HEK293 (cell line): Measurements from ENCODE around the gene ANKRD40.

Experiments used
- CTCF ChIA-PET: fragments of 350-600 bp; formaldehyde crosslinking; extraction: SDS; loops from one replicate; lab custom pipeline; 2021; ENCODE audit warnings: antibody characterized with exemption; lab: Yijun Ruan, JAX
- POLR2A ChIA-PET: fragments of 300-600 bp; formaldehyde crosslinking; extraction: SDS; loops from one replicate; lab custom pipeline; 2020; ENCODE audit warnings: antibody characterized with exemption, inconsistent platforms; lab: Yijun Ruan, JAX
- H3K27ac ChIP-seq: fragments of 200-500 bp; sonication (Bioruptor generic); 2 replicates; pipeline ENCODE4 v1.5.1; 2014; ENCODE audit warnings: low read depth, low read length, control low read depth, inconsistent platforms; ENCODE audit errors: extremely low read depth
- H3K36me3 ChIP-seq, 2 experiments: fragments of 200-500 bp in 1 of 2; sonication (Bioruptor generic) in 1 of 2; 1 replicate in 1 of 2; 2 replicates in 1 of 2; pipeline ENCODE4 v1.5.1; 2014 to 2017; ENCODE audit warnings: inconsistent platforms in 2 of 2, low read length in 2 of 2; ENCODE audit not compliant: control insufficient read depth in 2 of 2, insufficient read depth in 1 of 2
- H3K4me1 ChIP-seq: fragments of 200-500 bp; sonication (Bioruptor generic); 2 replicates; pipeline ENCODE4 v1.5.1; 2014; ENCODE audit warnings: mild to moderate bottlenecking, low read length, inconsistent platforms; ENCODE audit not compliant: control insufficient read depth, insufficient read depth
- H3K4me3 ChIP-seq: 2 replicates; pipeline ENCODE4 v1.5.1; 2011; ENCODE audit warnings: low read depth, mild to moderate bottlenecking, control low read depth, low read length, moderate library complexity
- H3K9me3 ChIP-seq: fragments of 200-500 bp; sonication (Bioruptor generic); 2 replicates; pipeline ENCODE4 v1.5.1; 2014; ENCODE audit warnings: low read depth, low read length, inconsistent platforms; ENCODE audit not compliant: control insufficient read depth, insufficient read depth
- BCL11B ChIP-seq: fragments of 450-650 bp; formaldehyde crosslinking; IDR thresholded peaks from 2 replicates; pipeline ENCODE4 v1.5.1; 2016; ENCODE audit warnings: low read depth, missing biosample characterization, missing genetic modification characterization
- ZBTB6 ChIP-seq: fragments of 450-650 bp; formaldehyde crosslinking; IDR thresholded peaks from 2 replicates; pipeline ENCODE4 v1.5.1; 2017; ENCODE audit warnings: missing biosample characterization, missing genetic modification characterization
- ZBTB8A ChIP-seq: fragments of 450-650 bp; formaldehyde crosslinking; IDR thresholded peaks from 2 replicates; pipeline ENCODE4 v1.5.1; 2016; ENCODE audit warnings: missing biosample characterization, missing genetic modification characterization
- ZNF18 ChIP-seq: fragments of 450-650 bp; formaldehyde crosslinking; IDR thresholded peaks from 2 replicates; pipeline ENCODE4 v1.5.1; 2016; ENCODE audit warnings: missing biosample characterization, missing genetic modification characterization
- ZNF211 ChIP-seq: fragments of 450-650 bp; formaldehyde crosslinking; IDR thresholded peaks from 2 replicates; pipeline ENCODE4 v1.5.1; 2016; ENCODE audit warnings: low read depth, missing biosample characterization, missing genetic modification characterization
- ZNF221 ChIP-seq: fragments of 450-650 bp; formaldehyde crosslinking; IDR thresholded peaks from 2 replicates; pipeline ENCODE4 v1.5.1; 2017; ENCODE audit warnings: missing biosample characterization, missing genetic modification characterization, borderline replicate concordance
- ZNF280D ChIP-seq: fragments of 450-650 bp; formaldehyde crosslinking; IDR thresholded peaks from 2 replicates; pipeline ENCODE4 v1.5.1; 2016; ENCODE audit warnings: missing biosample characterization, missing genetic modification characterization
- ZNF292 ChIP-seq: fragments of 450-650 bp; formaldehyde crosslinking; IDR thresholded peaks from 2 replicates; pipeline ENCODE4 v1.5.1; 2016; ENCODE audit warnings: low read depth, missing biosample characterization, missing genetic modification characterization, borderline replicate concordance
- ZNF354C ChIP-seq: fragments of 450-650 bp; formaldehyde crosslinking; IDR thresholded peaks from 2 replicates; pipeline ENCODE4 v1.5.1; 2016; ENCODE audit warnings: missing biosample characterization, missing genetic modification characterization, low read depth, borderline replicate concordance
- ZNF544 ChIP-seq: fragments of 450-650 bp; formaldehyde crosslinking; IDR thresholded peaks from 2 replicates; pipeline ENCODE4 v1.5.0; 2017; ENCODE audit warnings: missing biosample characterization, missing genetic modification characterization
- ZNF600 ChIP-seq: fragments of 450-650 bp; formaldehyde crosslinking; IDR thresholded peaks from 2 replicates; pipeline ENCODE4 v1.5.1; 2016; ENCODE audit warnings: missing biosample characterization, missing genetic modification characterization
- ZNF654 ChIP-seq: fragments of 450-650 bp; formaldehyde crosslinking; IDR thresholded peaks from 2 replicates; pipeline ENCODE4 v1.5.1; 2016; ENCODE audit warnings: low read depth, missing biosample characterization, missing genetic modification characterization
- ZNF830 ChIP-seq: fragments of 450-650 bp; IDR thresholded peaks from 2 replicates; pipeline ENCODE4 v1.5.0; 2018; ENCODE audit warnings: missing biosample characterization, missing genetic modification characterization, low read depth, mild to moderate bottlenecking, moderate library complexity
- TF ChIP-seq, protein P1 (sequence below): fragments of 450-650 bp; formaldehyde crosslinking; IDR thresholded peaks from 2 replicates; pipeline ENCODE4 v1.5.1; 2016; ENCODE audit warnings: missing biosample characterization, missing genetic modification characterization
- TF ChIP-seq, protein P2 (sequence below): fragments of 450-650 bp; formaldehyde crosslinking; IDR thresholded peaks from 2 replicates; pipeline ENCODE4 v1.5.1; 2017; ENCODE audit warnings: missing biosample characterization, mild to moderate bottlenecking, missing genetic modification characterization, moderate library complexity
- TF ChIP-seq, protein P3 (sequence below): fragments of 450-650 bp; formaldehyde crosslinking; IDR thresholded peaks from 2 replicates; pipeline ENCODE4 v1.5.1; 2016; ENCODE audit warnings: missing biosample characterization, missing genetic modification characterization, borderline replicate concordance

Gene ANKRD40

DNA sequence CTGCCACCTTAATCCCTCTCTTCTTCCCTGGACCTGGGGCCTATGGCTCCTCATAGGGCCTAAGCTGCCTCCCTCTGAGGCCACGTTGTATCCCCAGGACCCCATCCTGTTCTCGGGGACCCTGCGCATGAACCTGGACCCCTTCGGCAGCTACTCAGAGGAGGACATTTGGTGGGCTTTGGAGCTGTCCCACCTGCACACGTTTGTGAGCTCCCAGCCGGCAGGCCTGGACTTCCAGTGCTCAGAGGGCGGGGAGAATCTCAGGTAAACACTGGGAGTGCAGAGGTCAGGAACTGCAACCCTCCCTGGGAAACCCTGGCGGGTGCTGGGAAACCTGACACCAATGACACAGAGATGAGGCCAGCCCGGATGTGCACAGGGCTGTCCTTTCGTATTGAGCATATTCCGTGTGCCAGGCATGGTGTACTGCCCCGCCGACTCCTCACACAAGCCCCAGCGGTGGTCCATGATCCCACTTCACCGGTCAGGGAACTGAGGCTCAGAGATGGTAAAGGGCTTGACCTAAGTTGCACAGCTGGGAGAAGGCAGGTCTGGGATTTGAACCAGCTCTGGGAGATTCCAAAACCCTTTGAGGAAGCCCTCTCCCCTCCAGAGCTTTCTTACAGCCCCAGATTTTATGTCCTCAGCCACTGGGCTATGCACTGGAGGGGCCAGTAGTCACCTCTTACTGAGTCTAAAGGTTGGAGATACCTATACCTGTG, 22.9 kb downstream of the ANKRD40 start (continued):
- TF ChIP-seq, protein P1, sequence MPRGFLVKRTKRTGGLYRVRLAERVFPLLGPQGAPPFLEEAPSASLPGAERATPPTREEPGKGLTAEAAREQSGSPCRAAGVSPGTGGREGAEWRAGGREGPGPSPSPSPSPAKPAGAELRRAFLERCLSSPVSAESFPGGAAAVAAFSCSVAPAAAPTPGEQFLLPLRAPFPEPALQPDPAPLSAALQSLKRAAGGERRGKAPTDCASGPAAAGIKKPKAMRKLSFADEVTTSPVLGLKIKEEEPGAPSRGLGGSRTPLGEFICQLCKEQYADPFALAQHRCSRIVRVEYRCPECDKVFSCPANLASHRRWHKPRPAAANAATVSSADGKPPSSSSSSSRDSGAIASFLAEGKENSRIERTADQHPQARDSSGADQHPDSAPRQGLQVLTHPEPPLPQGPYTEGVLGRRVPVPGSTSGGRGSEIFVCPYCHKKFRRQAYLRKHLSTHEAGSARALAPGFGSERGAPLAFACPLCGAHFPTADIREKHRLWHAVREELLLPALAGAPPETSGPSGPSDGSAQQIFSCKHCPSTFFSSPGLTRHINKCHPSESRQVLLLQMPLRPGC (tag by site-specific recombination) = no peak
- TF ChIP-seq ZNF654 (tag by site-specific recombination) (no peak), BCL11B (tag by site-specific recombination) (no peak), ZNF292 (tag by site-specific recombination) (no peak), ZNF18 (tag by site-specific recombination) (no peak), ZNF544 (tag by site-specific recombination) (no peak), ZNF354C (no peak)

DNA sequence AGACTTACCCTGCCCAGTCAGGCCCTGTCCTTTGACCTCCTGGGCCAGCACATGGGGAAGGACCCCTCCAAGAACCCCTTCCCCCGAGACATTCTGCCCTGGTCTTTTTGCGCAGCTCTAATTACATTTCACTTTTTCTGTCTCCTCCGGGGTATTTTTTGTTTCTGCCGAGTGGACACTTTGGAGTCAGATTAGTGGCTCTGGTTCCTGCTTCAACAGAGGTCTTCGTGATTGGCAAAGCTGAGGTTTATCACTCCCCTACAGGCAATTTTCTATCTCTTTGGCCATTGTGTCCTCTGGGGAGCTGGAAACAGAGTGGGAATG, 23.5 kb downstream of the ANKRD40 start:
- ChIA-PET POLR2A (interaction anchor here (0.5 to 0.9 kb wide), 3 partner anchors 10 to 52 kb away, joined by 3 to 4 read pairs (median 3); no protein-coding TSS in a partner anchor), CTCF (interaction anchor here (0.5 to 5.0 kb wide), 12 partner anchors 10 to 199 kb away, joined by 3 to 32 read pairs (median 8); partner anchors contain the start of gene SPATA20)
- Histone ChIP-seq H3K4me3 (no peak overlapping the region), H3K36me3 (no peaks in the 10 kb centered on the region), H3K9me3 (no peaks in the 10 kb centered on the region), H3K27ac (no peak overlapping the region), H3K4me1 (peaks cover 6% of the 10 kb centered on the region; the same call in 1 of the 2 replicates)
- TF ChIP-seq, protein P1 (tag by site-specific recombination) = no peak
- TF ChIP-seq, protein P2, sequence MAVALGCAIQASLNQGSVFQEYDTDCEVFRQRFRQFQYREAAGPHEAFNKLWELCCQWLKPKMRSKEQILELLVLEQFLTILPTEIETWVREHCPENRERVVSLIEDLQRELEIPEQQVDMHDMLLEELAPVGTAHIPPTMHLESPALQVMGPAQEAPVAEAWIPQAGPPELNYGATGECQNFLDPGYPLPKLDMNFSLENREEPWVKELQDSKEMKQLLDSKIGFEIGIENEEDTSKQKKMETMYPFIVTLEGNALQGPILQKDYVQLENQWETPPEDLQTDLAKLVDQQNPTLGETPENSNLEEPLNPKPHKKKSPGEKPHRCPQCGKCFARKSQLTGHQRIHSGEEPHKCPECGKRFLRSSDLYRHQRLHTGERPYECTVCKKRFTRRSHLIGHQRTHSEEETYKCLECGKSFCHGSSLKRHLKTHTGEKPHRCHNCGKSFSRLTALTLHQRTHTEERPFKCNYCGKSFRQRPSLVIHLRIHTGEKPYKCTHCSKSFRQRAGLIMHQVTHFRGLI (tag by site-specific recombination) = no peak
- TF ChIP-seq ZBTB8A (tag by site-specific recombination) (no peak), ZNF211 (no peak), ZNF221 (no peak), ZNF280D (tag by site-specific recombination) (no peak), ZNF600 (tag by site-specific recombination) (no peak), ZBTB6 (no peak), ZNF830 (no peak)
- TF ChIP-seq, protein P3, sequence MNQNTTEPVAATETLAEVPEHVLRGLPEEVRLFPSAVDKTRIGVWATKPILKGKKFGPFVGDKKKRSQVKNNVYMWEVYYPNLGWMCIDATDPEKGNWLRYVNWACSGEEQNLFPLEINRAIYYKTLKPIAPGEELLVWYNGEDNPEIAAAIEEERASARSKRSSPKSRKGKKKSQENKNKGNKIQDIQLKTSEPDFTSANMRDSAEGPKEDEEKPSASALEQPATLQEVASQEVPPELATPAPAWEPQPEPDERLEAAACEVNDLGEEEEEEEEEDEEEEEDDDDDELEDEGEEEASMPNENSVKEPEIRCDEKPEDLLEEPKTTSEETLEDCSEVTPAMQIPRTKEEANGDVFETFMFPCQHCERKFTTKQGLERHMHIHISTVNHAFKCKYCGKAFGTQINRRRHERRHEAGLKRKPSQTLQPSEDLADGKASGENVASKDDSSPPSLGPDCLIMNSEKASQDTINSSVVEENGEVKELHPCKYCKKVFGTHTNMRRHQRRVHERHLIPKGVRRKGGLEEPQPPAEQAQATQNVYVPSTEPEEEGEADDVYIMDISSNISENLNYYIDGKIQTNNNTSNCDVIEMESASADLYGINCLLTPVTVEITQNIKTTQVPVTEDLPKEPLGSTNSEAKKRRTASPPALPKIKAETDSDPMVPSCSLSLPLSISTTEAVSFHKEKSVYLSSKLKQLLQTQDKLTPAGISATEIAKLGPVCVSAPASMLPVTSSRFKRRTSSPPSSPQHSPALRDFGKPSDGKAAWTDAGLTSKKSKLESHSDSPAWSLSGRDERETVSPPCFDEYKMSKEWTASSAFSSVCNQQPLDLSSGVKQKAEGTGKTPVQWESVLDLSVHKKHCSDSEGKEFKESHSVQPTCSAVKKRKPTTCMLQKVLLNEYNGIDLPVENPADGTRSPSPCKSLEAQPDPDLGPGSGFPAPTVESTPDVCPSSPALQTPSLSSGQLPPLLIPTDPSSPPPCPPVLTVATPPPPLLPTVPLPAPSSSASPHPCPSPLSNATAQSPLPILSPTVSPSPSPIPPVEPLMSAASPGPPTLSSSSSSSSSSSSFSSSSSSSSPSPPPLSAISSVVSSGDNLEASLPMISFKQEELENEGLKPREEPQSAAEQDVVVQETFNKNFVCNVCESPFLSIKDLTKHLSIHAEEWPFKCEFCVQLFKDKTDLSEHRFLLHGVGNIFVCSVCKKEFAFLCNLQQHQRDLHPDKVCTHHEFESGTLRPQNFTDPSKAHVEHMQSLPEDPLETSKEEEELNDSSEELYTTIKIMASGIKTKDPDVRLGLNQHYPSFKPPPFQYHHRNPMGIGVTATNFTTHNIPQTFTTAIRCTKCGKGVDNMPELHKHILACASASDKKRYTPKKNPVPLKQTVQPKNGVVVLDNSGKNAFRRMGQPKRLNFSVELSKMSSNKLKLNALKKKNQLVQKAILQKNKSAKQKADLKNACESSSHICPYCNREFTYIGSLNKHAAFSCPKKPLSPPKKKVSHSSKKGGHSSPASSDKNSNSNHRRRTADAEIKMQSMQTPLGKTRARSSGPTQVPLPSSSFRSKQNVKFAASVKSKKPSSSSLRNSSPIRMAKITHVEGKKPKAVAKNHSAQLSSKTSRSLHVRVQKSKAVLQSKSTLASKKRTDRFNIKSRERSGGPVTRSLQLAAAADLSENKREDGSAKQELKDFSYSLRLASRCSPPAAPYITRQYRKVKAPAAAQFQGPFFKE (tag by site-specific recombination) = no peak
